Body of pancreas (tissue), 4 donors: ENCODE data around the gene ORC4.

ENCODE experiments used
- CTCF ChIP-seq, 7 experiments: fragments of 450-650 bp in 4 of 7; fragments of 200-600 bp in 3 of 7; sonication (generic) in 3 of 7; IDR thresholded peaks; one replicate each; pipeline ENCODE4 v1.5.1; 2016 to 2019; ENCODE audit warnings: antibody characterized with exemption in 7 of 7
- POLR2A ChIP-seq, 3 donors: fragments of 450-650 bp; IDR thresholded peaks; one replicate each; pipeline ENCODE4 v1.6.1; 2016; ENCODE audit warnings: antibody characterized with exemption in 3 of 3, mild to moderate bottlenecking in 2 of 3

GRCh38 chr2:148058641-148059040 lies 38.1 kb upstream of the ORC4 start:
- no peak for TF ChIP-seq CTCF (IDR thresholded peaks at IDR 0.05)
- TF ChIP-seq POLR2A (IDR thresholded peaks at IDR 0.05), result no peak
